ENCODE data around the gene COL6A5.

DNA sequence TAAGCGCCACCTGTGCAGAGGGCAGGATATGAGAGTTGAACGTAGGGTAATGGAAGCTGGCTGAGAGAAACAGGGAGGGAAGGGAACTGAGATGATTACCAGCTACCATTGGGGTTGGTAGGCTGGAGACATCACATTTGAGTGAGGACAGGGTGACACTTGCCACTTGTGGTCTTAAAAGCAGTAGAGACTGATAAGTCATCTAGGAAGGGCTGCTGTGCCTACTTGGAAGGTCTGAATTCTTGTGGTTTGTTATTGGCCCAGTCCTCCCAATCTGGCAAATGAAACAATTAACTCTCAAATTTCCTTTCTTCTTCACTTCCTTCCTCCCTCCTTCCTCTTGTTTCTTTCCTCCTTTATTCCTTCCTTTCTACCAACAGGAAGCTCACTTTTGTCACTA lies 46.8 kb downstream of the COL6A5 start:
- TF ChIP-seq, protein P1, sequence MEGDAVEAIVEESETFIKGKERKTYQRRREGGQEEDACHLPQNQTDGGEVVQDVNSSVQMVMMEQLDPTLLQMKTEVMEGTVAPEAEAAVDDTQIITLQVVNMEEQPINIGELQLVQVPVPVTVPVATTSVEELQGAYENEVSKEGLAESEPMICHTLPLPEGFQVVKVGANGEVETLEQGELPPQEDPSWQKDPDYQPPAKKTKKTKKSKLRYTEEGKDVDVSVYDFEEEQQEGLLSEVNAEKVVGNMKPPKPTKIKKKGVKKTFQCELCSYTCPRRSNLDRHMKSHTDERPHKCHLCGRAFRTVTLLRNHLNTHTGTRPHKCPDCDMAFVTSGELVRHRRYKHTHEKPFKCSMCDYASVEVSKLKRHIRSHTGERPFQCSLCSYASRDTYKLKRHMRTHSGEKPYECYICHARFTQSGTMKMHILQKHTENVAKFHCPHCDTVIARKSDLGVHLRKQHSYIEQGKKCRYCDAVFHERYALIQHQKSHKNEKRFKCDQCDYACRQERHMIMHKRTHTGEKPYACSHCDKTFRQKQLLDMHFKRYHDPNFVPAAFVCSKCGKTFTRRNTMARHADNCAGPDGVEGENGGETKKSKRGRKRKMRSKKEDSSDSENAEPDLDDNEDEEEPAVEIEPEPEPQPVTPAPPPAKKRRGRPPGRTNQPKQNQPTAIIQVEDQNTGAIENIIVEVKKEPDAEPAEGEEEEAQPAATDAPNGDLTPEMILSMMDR (IDR thresholded peaks at IDR 0.05; ENCODE audit: extremely low read depth in 1 of 2, insufficient read depth in 1 of 2, low read depth in 1 of 2, low read length in 2 of 2), result no peak
- TF ChIP-seq, protein P2, sequence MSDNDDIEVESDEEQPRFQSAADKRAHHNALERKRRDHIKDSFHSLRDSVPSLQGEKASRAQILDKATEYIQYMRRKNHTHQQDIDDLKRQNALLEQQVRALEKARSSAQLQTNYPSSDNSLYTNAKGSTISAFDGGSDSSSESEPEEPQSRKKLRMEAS (IDR thresholded peaks at IDR 0.05; ENCODE audit: insufficient read depth, insufficient read length), result no peak
- TF ChIP-seq FOS (IDR thresholded peaks at IDR 0.05; ENCODE audit: borderline replicate concordance, insufficient read depth, low read length) (no peak), JUN (IDR thresholded peaks at IDR 0.05; ENCODE audit: borderline replicate concordance, insufficient read depth, insufficient read length, low read depth) (no peak), EZH2 (IDR thresholded peaks at IDR 0.05; ENCODE audit: borderline replicate concordance, low read depth, low read length, severe bottlenecking) (no peak), POLR2AphosphoS5 (IDR thresholded peaks at IDR 0.05; ENCODE audit: insufficient read depth, low read depth, low read length) (no peak), POLR2A (IDR thresholded peaks at IDR 0.05; ENCODE audit: low read depth, low read length) (no peak)

Measured in endothelial cell of umbilical vein (primary cell).